Esophagus squamous epithelium (tissue), 5 donors: ENCODE data around the gene SLC25A48. TPM values are rescaled to one million over a fixed set of nuclear protein-coding genes. Genes with fewer than 3 reads are reported as not detected.

Source experiments
- DNase-seq: peaks from one replicate; lab custom pipeline; 2025; lab: John Stamatoyannopoulos, UW
- H3K27ac ChIP-seq, 4 donors: fragments of 200-600 bp; sonication (generic); one replicate each; pipeline ENCODE4 v1.5.1; 2016 to 2019; ENCODE audit warnings: mild to moderate bottlenecking in 1 of 4
- H3K27me3 ChIP-seq, 4 donors: fragments of 200-600 bp; sonication (generic); 1 replicate in 3 of 4; 2 replicates in 1 of 4; pipeline versions ENCODE4 v1.5.1 to v1.6.0; 2017 to 2021; ENCODE audit warnings: antibody characterized with exemption in 1 of 4
- H3K36me3 ChIP-seq, 3 donors: fragments of 200-600 bp; sonication (generic); one replicate each; pipeline ENCODE4 v1.5.1; 2016 to 2019
- H3K4me1 ChIP-seq, 3 donors: fragments of 200-600 bp; sonication (generic); one replicate each; pipeline ENCODE4 v1.5.1; 2017 to 2019
- H3K4me3 ChIP-seq, 4 donors: fragments of 200-600 bp; sonication (generic); 1 replicate in 3 of 4; 2 replicates in 1 of 4; pipeline ENCODE4 v1.5.1; 2016 to 2019; ENCODE audit warnings: mild to moderate bottlenecking in 2 of 4, moderate library complexity in 1 of 4
- H3K9me3 ChIP-seq, 3 donors: fragments of 200-600 bp; sonication (generic); one replicate each; pipeline ENCODE4 v1.5.1; 2016 to 2019
- POLR2A ChIP-seq, 4 donors: fragments of 450-650 bp; IDR thresholded peaks; one replicate each; pipeline ENCODE4 v1.6.1; 2017; ENCODE audit warnings: antibody characterized with exemption in 4 of 4, mild to moderate bottlenecking in 4 of 4, moderate library complexity in 3 of 4
- WGBS, 2 donors: methylation state at CpG; one replicate each; pipeline ENCODE4 v1.1.5; 2018; 5-methylcytosine and 5-hydroxymethylcytosine counted together
- intact Hi-C: fragments of 100-400 bp; cut with DNase I; formaldehyde crosslinking; loops from one replicate; pipeline ENCODE4 v1.15.0; 2022
- total RNA-seq, 4 donors: library from RNA; depleted of rRNA; stranded (reverse); fragments of >200 nt; gene quantifications; one replicate each; pipeline ENCODE4 v1.1.0, GENCODE V29; 2016
- TF ChIP-seq, protein P1 (sequence below), 6 experiments: fragments of 450-650 bp in 4 of 6; fragments of 200-600 bp in 2 of 6; sonication (generic) in 2 of 6; IDR thresholded peaks; one replicate each; pipeline ENCODE4 v1.5.1; 2016 to 2019; ENCODE audit warnings: antibody characterized with exemption in 6 of 6, mild to moderate bottlenecking in 4 of 6, moderate library complexity in 4 of 6
- donor health status: DM: yes; HTN: yes; CAD: no.

The SLC25A48 gene
- total RNA-seq, 4 donors from 2014 or later, result 0.19 to 1.3 (median 0.48) TPM

DNA sequence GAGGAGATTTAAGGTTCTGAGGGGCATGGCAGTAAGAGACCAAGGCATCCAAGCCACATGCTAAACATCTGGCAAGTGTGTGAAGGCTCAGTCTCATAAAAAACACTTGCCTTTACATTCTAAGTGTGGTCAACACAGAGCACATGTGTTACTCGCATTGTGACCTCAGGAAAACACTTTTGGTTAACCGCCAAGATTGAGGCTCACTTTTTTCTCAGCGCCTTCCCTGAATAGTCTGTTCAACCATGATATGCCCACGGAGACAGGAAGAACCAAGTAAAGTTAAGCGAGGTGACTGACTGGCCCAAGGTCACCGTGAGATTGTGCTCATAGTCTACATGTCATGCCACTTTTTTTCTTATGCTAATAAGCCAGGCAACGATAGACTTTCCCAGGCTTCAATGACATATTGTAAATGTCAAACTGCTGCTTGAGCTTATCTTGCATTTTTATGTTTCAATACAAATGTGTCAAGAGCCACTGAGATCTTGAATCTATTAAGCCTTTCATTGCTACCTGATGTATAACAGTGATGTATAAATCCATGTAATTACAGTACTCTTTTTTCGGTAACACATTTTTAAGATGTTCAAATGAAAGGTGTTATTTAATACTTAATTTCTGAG is 82.3 kb downstream of the SLC25A48 start:
- TF ChIP-seq, protein P1, sequence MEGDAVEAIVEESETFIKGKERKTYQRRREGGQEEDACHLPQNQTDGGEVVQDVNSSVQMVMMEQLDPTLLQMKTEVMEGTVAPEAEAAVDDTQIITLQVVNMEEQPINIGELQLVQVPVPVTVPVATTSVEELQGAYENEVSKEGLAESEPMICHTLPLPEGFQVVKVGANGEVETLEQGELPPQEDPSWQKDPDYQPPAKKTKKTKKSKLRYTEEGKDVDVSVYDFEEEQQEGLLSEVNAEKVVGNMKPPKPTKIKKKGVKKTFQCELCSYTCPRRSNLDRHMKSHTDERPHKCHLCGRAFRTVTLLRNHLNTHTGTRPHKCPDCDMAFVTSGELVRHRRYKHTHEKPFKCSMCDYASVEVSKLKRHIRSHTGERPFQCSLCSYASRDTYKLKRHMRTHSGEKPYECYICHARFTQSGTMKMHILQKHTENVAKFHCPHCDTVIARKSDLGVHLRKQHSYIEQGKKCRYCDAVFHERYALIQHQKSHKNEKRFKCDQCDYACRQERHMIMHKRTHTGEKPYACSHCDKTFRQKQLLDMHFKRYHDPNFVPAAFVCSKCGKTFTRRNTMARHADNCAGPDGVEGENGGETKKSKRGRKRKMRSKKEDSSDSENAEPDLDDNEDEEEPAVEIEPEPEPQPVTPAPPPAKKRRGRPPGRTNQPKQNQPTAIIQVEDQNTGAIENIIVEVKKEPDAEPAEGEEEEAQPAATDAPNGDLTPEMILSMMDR (IDR thresholded peaks at IDR 0.05), result no peak
- no peak for TF ChIP-seq POLR2A (IDR thresholded peaks at IDR 0.05)
- 69 to 70% methylated on average over 8 of the region's 8 CpGs for WGBS, 2 donors
- no peak for DNase-seq
- Histone ChIP-seq H3K27ac (no peak overlapping the region), H3K4me3 (no peak overlapping the region), H3K27me3 (peaks cover 0 to 72% (median 0%) of the 10 kb centered on the region in 4 donors), H3K9me3 (no peaks in the 10 kb centered on the region), H3K4me1 (no peaks in the 10 kb centered on the region), H3K36me3 (no peaks in the 10 kb centered on the region)
- intact Hi-C loops, result no loop called here

DNA sequence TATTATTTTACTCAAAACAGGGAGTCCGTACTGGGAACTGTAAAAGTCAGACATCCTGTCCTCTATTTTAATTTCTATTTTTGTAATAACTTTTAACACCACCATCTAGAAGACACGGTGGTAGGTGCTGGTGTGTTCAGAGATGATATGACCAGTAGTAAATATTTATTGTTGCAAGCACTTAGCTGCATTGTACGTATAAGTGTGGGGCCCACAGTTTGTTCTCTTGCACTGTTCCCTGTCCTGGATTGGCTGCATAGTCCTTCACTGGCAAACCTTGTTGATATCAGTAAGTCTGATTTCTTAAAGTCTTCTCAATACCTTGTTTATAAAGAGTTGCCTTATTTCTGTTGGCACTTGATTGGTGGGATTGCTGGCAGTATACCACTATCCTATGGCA is 85.7 kb downstream of the SLC25A48 start:
- H3K4me3 ChIP-seq, result no peak overlapping the region
- intact Hi-C loops, result no loop called here
- H3K9me3 ChIP-seq, result no peaks in the 10 kb centered on the region
- DNase-seq, result no peak
- 66 to 67% methylated on average over 3 of the region's 3 CpGs for WGBS, 2 donors
- no peaks in the 10 kb centered on the region for H3K4me1 ChIP-seq
- H3K27ac ChIP-seq, result no peak overlapping the region
- TF ChIP-seq, protein P1 (IDR thresholded peaks at IDR 0.05), result no peak
- TF ChIP-seq POLR2A (IDR thresholded peaks at IDR 0.05), result no peak
- no peaks in the 10 kb centered on the region for H3K36me3 ChIP-seq
- peaks cover 0 to 72% (median 0%) of the 10 kb centered on the region in 4 donors for H3K27me3 ChIP-seq

DNA sequence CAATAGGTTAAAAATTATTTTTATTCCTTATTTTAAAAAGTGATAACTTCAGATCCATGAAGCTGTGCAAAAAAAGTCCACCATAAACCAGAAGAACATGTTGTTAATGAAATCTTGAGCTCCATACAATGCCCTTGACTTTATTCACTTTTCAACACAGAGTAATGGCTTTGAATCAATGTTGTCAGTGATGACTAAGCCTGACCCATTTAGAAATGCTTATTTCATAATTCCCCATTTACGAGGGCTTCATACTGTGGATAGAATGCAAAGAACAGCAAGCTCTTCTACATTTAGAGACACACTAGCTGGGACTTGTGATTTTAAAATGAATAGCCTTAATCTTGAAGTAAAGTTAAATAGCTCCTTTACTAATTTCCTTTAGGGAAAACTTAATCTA is 86.9 kb downstream of the SLC25A48 start:
- intact Hi-C loops, result no loop called here
- DNase-seq, result no peak
- peaks cover 0 to 73% (median 0%) of the 10 kb centered on the region in 4 donors for H3K27me3 ChIP-seq

DNA sequence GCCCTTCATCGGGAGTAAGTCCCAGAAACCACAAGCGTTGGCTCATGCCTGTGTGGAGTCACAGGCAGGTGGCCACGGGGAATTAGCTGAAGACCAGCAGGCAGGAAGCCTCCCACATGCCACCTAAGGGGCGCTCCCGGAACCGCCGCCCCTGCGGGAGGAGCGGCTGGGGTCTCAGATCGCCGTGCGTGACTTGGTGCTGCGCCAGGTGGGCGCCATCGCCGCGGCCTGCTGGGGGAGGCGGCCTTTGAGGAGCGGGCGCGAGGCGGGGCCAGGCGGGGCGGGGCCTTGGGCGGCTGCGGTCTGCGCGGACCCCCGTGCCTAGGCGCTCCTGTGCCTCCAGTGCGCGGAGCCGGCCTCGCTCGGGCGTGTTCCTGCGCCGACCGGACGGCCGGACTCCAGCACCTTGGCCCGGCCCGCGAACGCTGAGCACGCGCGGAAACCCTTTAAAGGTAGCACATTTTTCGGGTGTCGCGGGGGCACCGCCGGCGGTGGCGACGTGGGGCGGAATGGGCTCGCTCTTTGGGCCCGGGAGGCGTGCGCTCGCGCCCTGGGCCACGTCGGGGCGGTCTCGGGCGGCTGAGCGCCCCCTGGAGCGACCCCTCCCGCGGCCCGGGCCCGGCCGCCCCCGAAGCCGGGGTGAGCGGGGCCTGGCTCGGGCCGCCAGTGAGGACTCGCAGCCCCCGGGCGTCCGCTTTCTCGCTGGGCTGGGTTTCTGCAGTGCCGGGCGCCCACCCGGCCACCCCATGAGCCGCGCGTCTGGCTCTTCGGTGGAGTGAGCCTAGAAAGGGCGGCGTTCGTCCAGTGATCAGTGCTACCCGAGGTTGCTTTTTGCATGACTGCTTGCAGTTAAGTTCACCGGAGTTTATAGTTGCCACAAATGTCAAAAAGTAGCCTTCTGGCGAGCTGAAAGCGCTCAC is 95.8 kb downstream of the SLC25A48 start:
- H3K4me3 ChIP-seq, result peak overlapping the region; percentile 7 to 59 (median 26)
- TF ChIP-seq POLR2A (IDR thresholded peaks at IDR 0.05), result no peak
- TF ChIP-seq, protein P1 (IDR thresholded peaks at IDR 0.05), result no peak
- H3K9me3 ChIP-seq, result peaks cover 0 to 8% (median 0%) of the 10 kb centered on the region in 3 donors
- no peak for DNase-seq
- H3K36me3 ChIP-seq, result no peaks in the 10 kb centered on the region
- no peak overlapping the region for H3K27ac ChIP-seq
- intact Hi-C loops, result no loop called here
- 3 to 18% methylated on average over 12 to 16 of the region's 99 CpGs for WGBS, 2 donors
- peaks cover 0 to 13% (median 9%) of the 10 kb centered on the region in 3 donors for H3K4me1 ChIP-seq
- H3K27me3 ChIP-seq, result peaks cover 9 to 84% (median 10%) of the 10 kb centered on the region in 4 donors

More for the DNA sequence above, 86.9 kb downstream of the SLC25A48 start:
- Histone ChIP-seq H3K4me1 (no peaks in the 10 kb centered on the region), H3K9me3 (no peaks in the 10 kb centered on the region), H3K36me3 (no peaks in the 10 kb centered on the region), H3K27ac (no peak overlapping the region), H3K4me3 (no peak overlapping the region)
- 25% methylated on average over 1 of the region's 1 CpG for WGBS, 2 donors
- TF ChIP-seq POLR2A (IDR thresholded peaks at IDR 0.05), result no peak
- TF ChIP-seq, protein P1 (IDR thresholded peaks at IDR 0.05), result no peak

DNA sequence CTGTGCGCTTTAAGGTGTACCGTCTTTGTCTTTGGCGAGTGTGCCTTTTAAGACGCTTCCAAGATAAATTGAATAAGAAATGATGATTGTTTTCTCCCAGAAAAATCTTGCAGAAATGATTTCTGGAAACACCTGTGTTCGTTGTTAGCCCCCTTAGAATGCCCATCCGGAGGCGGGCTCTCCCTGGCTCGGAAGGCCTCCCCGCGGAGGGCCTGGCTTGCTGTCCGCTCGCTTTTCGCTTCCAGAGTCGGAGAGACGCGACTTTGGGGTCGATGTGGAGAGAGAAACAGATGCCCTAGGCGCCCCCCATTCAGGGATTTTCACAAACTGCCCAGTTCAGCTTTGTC is 96.5 kb downstream of the SLC25A48 start:
- Histone ChIP-seq H3K36me3 (no peaks in the 10 kb centered on the region), H3K27me3 (peaks cover 9 to 78% (median 10%) of the 10 kb centered on the region in 4 donors), H3K4me1 (peaks cover 0 to 13% (median 9%) of the 10 kb centered on the region in 3 donors), H3K9me3 (peaks cover 0 to 8% (median 0%) of the 10 kb centered on the region in 3 donors), H3K27ac (no peak overlapping the region), H3K4me3 (no peak overlapping the region)
- intact Hi-C loops, result no loop called here
- TF ChIP-seq, protein P1 (IDR thresholded peaks at IDR 0.05), result no peak
- 39 to 54% methylated on average over 14 to 18 of the region's 18 CpGs for WGBS, 2 donors
- DNase-seq, result no peak
